H1 (cell line): Measurements from ENCODE around the gene SLX9. TPM values are rescaled to one million over a fixed set of nuclear protein-coding genes. Genes with fewer than 3 reads are reported as not detected.

Source experiments
- CTCF ChIA-PET: fragments of 300-600 bp; sonication (Branson Sonifier 250); formaldehyde crosslinking; loops from one replicate; lab custom pipeline; 2021; ENCODE audit not compliant: partially characterized antibody; lab: Charles Lee
- POLR2A ChIA-PET: fragments of 300-600 bp; sonication (Branson Sonifier 250); formaldehyde crosslinking; loops from one replicate; lab custom pipeline; 2021; ENCODE audit warnings: inconsistent platforms; ENCODE audit not compliant: partially characterized antibody; lab: Charles Lee
- DNase-seq, 2 experiments: peaks; one replicate each; pipeline versions ENCODE4 v3.0.0 to v3.0.0-alpha.2; 2010 to 2022; ENCODE audit warnings: low spot score in 2 of 2, low read depth in 1 of 2, mixed read lengths in 1 of 2
- FAIRE-seq: peaks from 2 replicates; lab custom pipeline; 2011; peaks lifted over from hg19 to GRCh38; lab: Jason Lieb, UNC
- H2AFZ ChIP-seq: 2 replicates; pipeline ENCODE4 v1.8.1; 2012; ENCODE audit warnings: low read length, inconsistent platforms
- H2AK5ac ChIP-seq: 2 replicates; pipeline ENCODE4 v1.6.1; 2013; ENCODE audit warnings: low read depth, low read length
- H2BK120ac ChIP-seq: replicated peaks from 2 replicates; pipeline ENCODE3; 2013; ENCODE audit warnings: low read depth, low read length, inconsistent platforms
- H2BK12ac ChIP-seq: 2 replicates; pipeline ENCODE4 v1.6.1; 2013; ENCODE audit warnings: low read depth, low read length
- H2BK15ac ChIP-seq: 2 replicates; pipeline ENCODE4 v1.6.1; 2013; ENCODE audit warnings: low read length
- H2BK20ac ChIP-seq: 2 replicates; pipeline ENCODE4 v1.6.1; 2013; ENCODE audit warnings: low read length
- H2BK5ac ChIP-seq: 2 replicates; pipeline ENCODE4 v1.6.1; 2013; ENCODE audit warnings: low read depth, low read length
- H3K14ac ChIP-seq: 2 replicates; pipeline ENCODE4 v1.6.1; 2013; ENCODE audit warnings: inconsistent platforms; ENCODE audit not compliant: insufficient read length
- H3K18ac ChIP-seq: 2 replicates; pipeline ENCODE4 v1.6.1; 2013; ENCODE audit warnings: low read length; ENCODE audit errors: extremely low read depth
- H3K23ac ChIP-seq: 2 replicates; pipeline ENCODE4 v1.6.1; 2013; ENCODE audit warnings: inconsistent platforms; ENCODE audit not compliant: insufficient read length
- H3K23me2 ChIP-seq: 2 replicates; pipeline ENCODE4 v1.6.1; 2013; ENCODE audit warnings: low read depth, low read length
- H3K27ac ChIP-seq: 2 replicates; pipeline ENCODE4 v1.6.1; 2011; ENCODE audit warnings: low read depth, low read length, inconsistent platforms
- H3K27me3 ChIP-seq, 4 experiments: replicated peaks in 1 of 4; 1 replicate in 1 of 4; 2 replicates in 3 of 4; pipeline versions ENCODE4 v1.6.1 to v1.8.1; 2011 to 2013; ENCODE audit warnings: low read length in 3 of 4, mild to moderate bottlenecking in 3 of 4, inconsistent platforms in 2 of 4, mixed read lengths in 2 of 4, moderate library complexity in 1 of 4; ENCODE audit not compliant: control insufficient read depth in 3 of 4, insufficient read depth in 3 of 4; ENCODE audit errors: extremely low read depth in 1 of 4
- H3K36me3 ChIP-seq, 4 experiments: 2 replicates each; pipeline versions ENCODE4 v1.6.1 to v1.8.1; 2011 to 2013; ENCODE audit warnings: mild to moderate bottlenecking in 4 of 4, low read length in 3 of 4, moderate library complexity in 2 of 4, control low read depth in 1 of 4, inconsistent platforms in 1 of 4; ENCODE audit not compliant: insufficient read depth in 4 of 4, control insufficient read depth in 2 of 4
- H3K4ac ChIP-seq: replicated peaks from 2 replicates; pipeline ENCODE3; 2013; ENCODE audit warnings: low read length, low read depth, mixed read lengths, inconsistent platforms; ENCODE audit not compliant: insufficient read length
- H3K4me1 ChIP-seq, 4 experiments: replicated peaks in 1 of 4; 1 replicate in 1 of 4; 2 replicates in 3 of 4; pipeline versions ENCODE4 v1.6.1 to v1.8.1; 2011 to 2013; ENCODE audit warnings: low read length in 3 of 4, inconsistent platforms in 2 of 4, mixed read lengths in 1 of 4; ENCODE audit not compliant: insufficient read depth in 4 of 4, control insufficient read depth in 3 of 4
- H3K4me2 ChIP-seq, 2 experiments: 2 replicates each; pipeline versions ENCODE4 v1.6.1 to v1.8.1; 2011 to 2013; ENCODE audit warnings: low read depth in 2 of 2, low read length in 2 of 2, control low read depth in 1 of 2, inconsistent platforms in 1 of 2, mild to moderate bottlenecking in 1 of 2; ENCODE audit not compliant: insufficient read depth in 1 of 2
- H3K4me3 ChIP-seq, 4 experiments: fragments of 200-600, 300-600 bp in 1 of 4; sonication (generic), shearing (Covaris generic), sonication (Bioruptor Twin) in 1 of 4; 2 replicates each; pipeline versions ENCODE4 v1.5.1 to v1.8.1; 2011 to 2016; ENCODE audit warnings: low read length in 4 of 4, low read depth in 3 of 4, control low read depth in 2 of 4, inconsistent platforms in 2 of 4, mild to moderate bottlenecking in 2 of 4, mixed read lengths in 1 of 4, moderate library complexity in 1 of 4; ENCODE audit not compliant: insufficient read depth in 2 of 4; ENCODE audit errors: extremely low read depth in 1 of 4
- H3K56ac ChIP-seq: replicated peaks from 2 replicates; pipeline ENCODE3; 2013; ENCODE audit warnings: low read depth, mild to moderate bottlenecking, mixed read lengths, low read length, inconsistent platforms; ENCODE audit not compliant: insufficient read length
- H3K79me1 ChIP-seq: 2 replicates; pipeline ENCODE4 v1.6.1; 2013; ENCODE audit warnings: low read depth, low read length, control low read depth
- H3K79me2 ChIP-seq, 2 experiments: 2 replicates each; pipeline versions ENCODE4 v1.6.1 to v1.8.1; 2012 to 2013; ENCODE audit warnings: low read length in 2 of 2, mild to moderate bottlenecking in 2 of 2, inconsistent platforms in 1 of 2; ENCODE audit not compliant: insufficient read depth in 2 of 2, control insufficient read depth in 1 of 2
- H3K9ac ChIP-seq, 4 experiments: replicated peaks in 1 of 4; 1 replicate in 1 of 4; 2 replicates in 3 of 4; pipeline versions ENCODE4 v1.6.1 to v1.8.1; 2011 to 2013; ENCODE audit warnings: low read depth in 3 of 4, low read length in 3 of 4, control low read depth in 2 of 4, mild to moderate bottlenecking in 2 of 4, moderate library complexity in 2 of 4, inconsistent platforms in 1 of 4; ENCODE audit errors: extremely low read depth in 1 of 4
- H3K9me3 ChIP-seq, 2 experiments: 2 replicates each; pipeline versions ENCODE4 v1.6.1 to v1.8.1; 2012 to 2013; ENCODE audit warnings: mild to moderate bottlenecking in 2 of 2, moderate library complexity in 2 of 2, control low read depth in 1 of 2, inconsistent platforms in 1 of 2, low read depth in 1 of 2, low read length in 1 of 2, mixed read lengths in 1 of 2; ENCODE audit not compliant: insufficient read depth in 2 of 2
- H4K20me1 ChIP-seq, 2 experiments: replicated peaks in 1 of 2; 2 replicates each; pipeline versions ENCODE3 to v1.8.1; 2011 to 2013; ENCODE audit warnings: inconsistent platforms in 2 of 2, low read length in 2 of 2, mild to moderate bottlenecking in 1 of 2; ENCODE audit not compliant: insufficient read depth in 2 of 2, control insufficient read depth in 1 of 2
- H4K5ac ChIP-seq: 2 replicates; pipeline ENCODE4 v1.6.1; 2013; ENCODE audit warnings: low read length, low read depth, mixed read lengths, inconsistent platforms; ENCODE audit not compliant: insufficient read length
- H4K8ac ChIP-seq: 2 replicates; pipeline ENCODE4 v1.8.0; 2013; ENCODE audit warnings: mild to moderate bottlenecking, moderate library complexity, low read length, inconsistent platforms; ENCODE audit not compliant: insufficient read depth; ENCODE audit errors: extremely low read depth
- H4K91ac ChIP-seq: replicated peaks from 2 replicates; pipeline ENCODE3; 2013; ENCODE audit warnings: low read length, mixed read lengths, inconsistent platforms; ENCODE audit not compliant: insufficient read length
- CBX5 ChIP-seq: fragments of 300-800, 300-1000 bp; sonication (generic); IDR thresholded peaks from 2 replicates; pipeline ENCODE4 v1.7.1; 2016; ENCODE audit warnings: antibody characterized with exemption, low read length, low read depth
- CHD1 ChIP-seq: IDR thresholded peaks from 2 replicates; pipeline ENCODE4 v1.6.1; 2012; ENCODE audit warnings: low read depth, low read length, improper control_type of control experiment
- JUND ChIP-seq: IDR thresholded peaks from 2 replicates; pipeline ENCODE4 v1.6.1; 2011; ENCODE audit warnings: mild to moderate bottlenecking, improper control_type of control experiment, low read length
- MAFK ChIP-seq: IDR thresholded peaks from 2 replicates; pipeline ENCODE4 v1.6.1; 2012; ENCODE audit warnings: low read depth, mild to moderate bottlenecking, improper control_type of control experiment, low read length
- RAD21 ChIP-seq, 2 experiments: IDR thresholded peaks in 1 of 2; conservative IDR thresholded peaks in 1 of 2; 2 replicates each; pipeline ENCODE4 v1.6.1; 2011; ENCODE audit warnings: low read depth in 2 of 2, low read length in 2 of 2, improper control_type of control experiment in 1 of 2, inconsistent platforms in 1 of 2, mild to moderate bottlenecking in 1 of 2, moderate library complexity in 1 of 2
- RFX5 ChIP-seq: IDR thresholded peaks from 2 replicates; pipeline ENCODE4 v1.6.1; 2011; ENCODE audit warnings: low read depth, low read length, improper control_type of control experiment, borderline replicate concordance
- RNF2 ChIP-seq: fragments of 200-900, 300-1000 bp; sonication (generic); IDR thresholded peaks from 2 replicates; pipeline ENCODE4 v1.7.1; 2016; ENCODE audit warnings: borderline replicate concordance, low read depth, mild to moderate bottlenecking, antibody characterized with exemption, low read length; ENCODE audit not compliant: poor library complexity, severe bottlenecking; ENCODE audit errors: missing control alignments
- SIN3A ChIP-seq, 2 experiments: IDR thresholded peaks in 1 of 2; conservative IDR thresholded peaks in 1 of 2; 2 replicates each; pipeline ENCODE4 v1.6.1; 2011 to 2012; ENCODE audit warnings: low read length in 2 of 2, improper control_type of control experiment in 1 of 2, low read depth in 1 of 2, mild to moderate bottlenecking in 1 of 2
- SIRT6 ChIP-seq: IDR thresholded peaks from one replicate; pipeline ENCODE4 v1.7.1; 2012; ENCODE audit warnings: low read length, inconsistent platforms
- YY1 ChIP-seq: IDR thresholded peaks from 2 replicates; pipeline ENCODE4 v1.6.1; 2011; ENCODE audit warnings: low read depth, mild to moderate bottlenecking, low read length
- WGBS, 2 experiments: shearing (Covaris generic) in 1 of 2; methylation state at CpG; one replicate each; pipeline versions ENCODE4 v1.1.6 to v1.1.7; 2013 to 2015; ENCODE audit warnings: low lambda C conversion rate in 2 of 2, mixed read lengths in 2 of 2, inconsistent platforms in 1 of 2, low coverage in 1 of 2, missing lambda C conversion rate in 1 of 2; ENCODE audit not compliant: insufficient replicate concordance in 2 of 2, insufficient coverage in 1 of 2, insufficient read length in 1 of 2; ENCODE audit errors: extremely low coverage in 1 of 2, missing lambda C conversion rate in 1 of 2; 5-methylcytosine and 5-hydroxymethylcytosine counted together
- polyA plus RNA-seq, 7 experiments: library from polyadenylated mRNA; depleted of rRNA in 3 of 7; stranded (reverse) in 5 of 7; unstranded in 2 of 7; fragments of >200 nt in 5 of 7; fragments of 200-250 nt in 2 of 7; gene quantifications; 1 replicate in 5 of 7; 2 replicates in 1 of 7; 4 replicates in 1 of 7; pipeline versions ENCODE4 v1.2.1 to v1.2.3, GENCODE V29; 2011 to 2013; ENCODE audit warnings: missing spikeins in 2 of 7, mixed read lengths in 2 of 7
- total RNA-seq: library from RNA; stranded (reverse); fragmentation: NEBNext Ultra II Directional; extraction: Animal tissue kit (Norgen Biotek cat#: 25700); gene quantifications from 2 replicates; pipeline ENCODE4 v1.2.1, GENCODE V29; 2021

Gene SLX9
- total and polyA plus RNA-seq, 2 of the 8 experiments (the other 6 are each of a cell fraction or from before 2014, with no cell fraction given) = 17.7 to 57.3 TPM

DNA sequence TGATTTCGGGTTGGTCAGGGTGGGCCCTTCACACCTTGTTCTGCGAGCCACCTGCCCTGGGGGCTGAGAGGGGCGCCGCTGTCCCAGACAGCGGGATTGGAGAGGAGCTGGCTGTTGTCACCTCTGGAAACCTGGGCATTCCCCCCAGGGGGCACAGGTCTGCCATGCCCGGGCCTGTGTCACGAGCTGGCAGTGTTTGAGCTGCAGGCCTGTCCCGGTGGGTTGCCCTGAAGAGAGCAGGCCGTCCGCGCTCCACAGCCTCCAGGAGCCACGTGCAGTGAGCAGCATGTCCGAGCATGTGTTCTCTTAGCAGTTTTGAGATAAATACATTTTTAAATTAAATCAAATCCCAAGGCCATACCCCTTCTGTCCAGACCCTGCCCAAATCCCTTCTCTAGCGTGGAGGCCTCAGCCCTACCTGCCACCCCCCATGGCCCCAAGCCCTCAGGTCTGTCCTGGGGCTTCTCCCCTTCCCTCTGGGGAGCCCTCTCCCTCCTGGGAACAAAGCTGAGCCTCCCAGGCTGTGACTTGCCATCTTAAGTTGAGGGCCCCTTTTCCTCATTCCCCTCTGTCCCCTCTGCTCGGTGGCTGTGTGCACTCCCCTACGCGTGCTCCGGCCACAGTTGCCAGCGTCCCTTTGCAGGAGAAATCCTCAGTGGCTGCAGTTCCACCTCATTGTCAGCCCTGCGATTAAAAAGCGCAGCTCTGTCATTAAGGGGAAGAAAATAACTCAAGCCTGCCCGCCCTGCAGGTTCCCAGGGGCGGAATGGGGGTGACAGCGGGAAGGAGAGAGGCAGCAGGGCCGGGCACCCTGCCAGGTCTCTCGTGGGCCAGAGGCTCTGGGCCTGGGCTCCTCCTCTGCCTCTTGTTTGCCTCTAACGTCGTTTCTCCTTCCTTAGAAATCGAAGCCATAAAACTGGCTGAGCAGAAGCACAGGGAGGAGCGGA lies 26.6 kb downstream of the SLX9 start:
- DNase-seq (no peak), FAIRE-seq (no peak)
- Histone ChIP-seq H2AFZ (no peak overlapping the region), H2BK15ac (no peak overlapping the region), H2BK20ac (no peak overlapping the region), H3K18ac (no peak overlapping the region), H3K4me2 (no peak overlapping the region), H3K27ac (no peak overlapping the region), H4K20me1 (peaks cover 10 to 19% of the 10 kb centered on the region in 2 experiments), H2AK5ac (no peak overlapping the region), H3K4me1 (no peaks in the 10 kb centered on the region; a peak in 1 of 7 replicates), H3K9ac (no peak overlapping the region), H2BK120ac (no peak overlapping the region), H3K4ac (no peak overlapping the region), H3K36me3 (peaks cover 7 to 24% (median 19%) of the 10 kb centered on the region in 4 experiments), H3K79me1 (peaks cover 7% of the 10 kb centered on the region), H3K79me2 (peaks cover 0 to 33% of the 10 kb centered on the region in 2 experiments; a peak in 2 of 4 replicates), H4K5ac (no peak overlapping the region), H2BK5ac (0 out of 2 replicates have a peak overlapping the region, but pooled peaks have one; percentile 30), H4K91ac (no peak overlapping the region), H3K14ac (no peak overlapping the region), H4K8ac (no peak overlapping the region), H3K23me2 (no peaks in the 10 kb centered on the region), H3K23ac (no peak overlapping the region), H3K27me3 (no peaks in the 10 kb centered on the region), H3K56ac (no peak overlapping the region), H3K9me3 (no peaks in the 10 kb centered on the region), H2BK12ac (no peak overlapping the region), H3K4me3 (no peak overlapping the region)
- ChIA-PET POLR2A (interaction anchor here (1.4 kb wide), 1 partner anchor 8 kb away, joined by 6 read pairs; no protein-coding TSS in a partner anchor), CTCF (interaction anchor here (0.7 to 2.9 kb wide), 11 partner anchors 8 to 172 kb away, joined by 3 to 14 read pairs (median 4); no protein-coding TSS in a partner anchor)
- 91% methylated on average over 29 of the region's 30 CpGs; no CpG with 5 or more reads in 1 of the 2 experiments for WGBS, 2 experiments
- TF ChIP-seq SIRT6 (no peak), RNF2 (no peak), CBX5 (no peak), RAD21 (IDR thresholded peaks at IDR 0.05 in 1 of 2, conservative IDR thresholded peaks at IDR 0.05 in 1 of 2; ENCODE audit: low read depth in 2 of 2, low read length in 2 of 2) (no peak), JUND (no peak), YY1 (no peak), SIN3A (conservative IDR thresholded peaks at IDR 0.05 in 1 of 2, IDR thresholded peaks at IDR 0.05 in 1 of 2; ENCODE audit: low read depth in 1 of 2, low read length in 2 of 2) (no peak), MAFK (no peak), CHD1 (no peak), RFX5 (no peak)
